A673 (cell line): ENCODE results near the gene NCBP2. TPM values are rescaled to one million over a fixed set of nuclear protein-coding genes. Genes with fewer than 3 reads are reported as not detected.

Experiments
- BruUV-seq: library from RNA; stranded (reverse); fragments of 400-500 nt; replicated peaks from 2 replicates; lab custom pipeline; 2021; lab: Mats Ljungman, UMichigan
- CTCF ChIA-PET: fragments of 300-600 bp; sonication (Branson Sonifier 250); formaldehyde crosslinking; loops from one replicate; lab custom pipeline; 2022; ENCODE audit warnings: antibody characterized with exemption; lab: Charles Lee
- POLR2A ChIA-PET: fragments of 300-600 bp; sonication (Branson Sonifier 250); formaldehyde crosslinking; loops from one replicate; lab custom pipeline; 2022; ENCODE audit warnings: antibody characterized with exemption; ENCODE audit not compliant: low non-redundant PET; lab: Charles Lee
- DNase-seq: peaks from one replicate; pipeline ENCODE4 v3.0.0-alpha.2; 2015; ENCODE audit warnings: low spot score
- H3K27ac ChIP-seq: fragments of 200-600 bp; sonication (generic); 2 replicates; pipeline ENCODE4 v1.5.1; 2016; ENCODE audit warnings: mixed run types, low read depth, mild to moderate bottlenecking, mixed read lengths, antibody characterized with exemption, low read length; ENCODE audit not compliant: poor library complexity, severe bottlenecking
- H3K27me3 ChIP-seq: fragments of 200-600 bp; sonication (generic); replicated peaks from 2 replicates; pipeline ENCODE4 v1.6.1; 2017; ENCODE audit warnings: mixed run types, low read depth, mild to moderate bottlenecking, mixed read lengths, antibody characterized with exemption, low read length; ENCODE audit not compliant: insufficient read depth, poor library complexity
- H3K36me3 ChIP-seq: fragments of 200-600 bp; sonication (generic); 2 replicates; pipeline ENCODE4 v1.6.1; 2016; ENCODE audit warnings: mixed run types, mild to moderate bottlenecking, mixed read lengths, antibody characterized with exemption, low read length; ENCODE audit not compliant: insufficient read depth, poor library complexity, severe bottlenecking
- H3K4me1 ChIP-seq: fragments of 200-600 bp; sonication (generic); 2 replicates; pipeline ENCODE4 v1.6.1; 2017; ENCODE audit warnings: mixed run types, mild to moderate bottlenecking, mixed read lengths, antibody characterized with exemption, low read length; ENCODE audit not compliant: insufficient read depth, poor library complexity, severe bottlenecking
- H3K4me3 ChIP-seq: fragments of 200-600 bp; sonication (generic); 2 replicates; pipeline ENCODE4 v1.5.1; 2016; ENCODE audit warnings: low read depth, mixed run types, mild to moderate bottlenecking, mixed read lengths, low read length; ENCODE audit not compliant: poor library complexity, severe bottlenecking
- H3K9me3 ChIP-seq: fragments of 200-600 bp; sonication (generic); 2 replicates; pipeline ENCODE4 v1.6.1; 2016; ENCODE audit warnings: mixed run types, low read depth, mild to moderate bottlenecking, mixed read lengths, antibody characterized with exemption, low read length; ENCODE audit not compliant: poor library complexity, severe bottlenecking
- EZH2 ChIP-seq: fragments of 200-600 bp; sonication (generic); IDR thresholded peaks from 2 replicates; pipeline ENCODE4 v1.6.1; 2017; ENCODE audit warnings: borderline replicate concordance, low read depth, mild to moderate bottlenecking, mixed read lengths, antibody characterized with exemption, low read length; ENCODE audit not compliant: poor library complexity, severe bottlenecking
- intact Hi-C: fragments of 100-400 bp; cut with micrococcal nuclease; formaldehyde crosslinking; loops from one replicate; pipeline ENCODE4 v1.10.0; 2022; ENCODE audit not compliant: unreplicated experiment
- total RNA-seq: library from RNA; stranded (reverse); gene quantifications from 2 replicates; pipeline ENCODE4 v1.2.3, GENCODE V29; 2021
- TF ChIP-seq, protein P1 (sequence below): fragments of 300-800, 200-600 bp; sonication (generic); conservative IDR thresholded peaks from 2 replicates; pipeline ENCODE4 v1.5.1; 2017; ENCODE audit warnings: low read depth, mild to moderate bottlenecking, antibody characterized with exemption, low read length, moderate library complexity, mixed read lengths

The NCBP2 gene
- total RNA-seq, 1 experiment from 2014 or later: 93.7 TPM

- H3K27ac ChIP-seq: no peak overlapping the region
- H3K9me3 ChIP-seq: no peaks in the 10 kb centered on the region
- BruUV-seq: no TSS peak
- no peak for DNase-seq
- ChIA-PET CTCF (no interaction called here), POLR2A (no interaction called here)
- H3K4me3 ChIP-seq: no peak overlapping the region
- no peak for TF ChIP-seq EZH2
- TF ChIP-seq, protein P1, sequence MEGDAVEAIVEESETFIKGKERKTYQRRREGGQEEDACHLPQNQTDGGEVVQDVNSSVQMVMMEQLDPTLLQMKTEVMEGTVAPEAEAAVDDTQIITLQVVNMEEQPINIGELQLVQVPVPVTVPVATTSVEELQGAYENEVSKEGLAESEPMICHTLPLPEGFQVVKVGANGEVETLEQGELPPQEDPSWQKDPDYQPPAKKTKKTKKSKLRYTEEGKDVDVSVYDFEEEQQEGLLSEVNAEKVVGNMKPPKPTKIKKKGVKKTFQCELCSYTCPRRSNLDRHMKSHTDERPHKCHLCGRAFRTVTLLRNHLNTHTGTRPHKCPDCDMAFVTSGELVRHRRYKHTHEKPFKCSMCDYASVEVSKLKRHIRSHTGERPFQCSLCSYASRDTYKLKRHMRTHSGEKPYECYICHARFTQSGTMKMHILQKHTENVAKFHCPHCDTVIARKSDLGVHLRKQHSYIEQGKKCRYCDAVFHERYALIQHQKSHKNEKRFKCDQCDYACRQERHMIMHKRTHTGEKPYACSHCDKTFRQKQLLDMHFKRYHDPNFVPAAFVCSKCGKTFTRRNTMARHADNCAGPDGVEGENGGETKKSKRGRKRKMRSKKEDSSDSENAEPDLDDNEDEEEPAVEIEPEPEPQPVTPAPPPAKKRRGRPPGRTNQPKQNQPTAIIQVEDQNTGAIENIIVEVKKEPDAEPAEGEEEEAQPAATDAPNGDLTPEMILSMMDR: no peak
- no peaks in the 10 kb centered on the region for H3K27me3 ChIP-seq
- H3K4me1 ChIP-seq: no peaks in the 10 kb centered on the region
- no peaks in the 10 kb centered on the region for H3K36me3 ChIP-seq
- intact Hi-C loops: loop anchor here (10.0 kb wide), 1 partner anchor 428 kb away; no protein-coding TSS in a partner anchor
Measured at GRCh38 chr3:196962108-196962929, 20.0 kb upstream of the NCBP2 start.

DNA sequence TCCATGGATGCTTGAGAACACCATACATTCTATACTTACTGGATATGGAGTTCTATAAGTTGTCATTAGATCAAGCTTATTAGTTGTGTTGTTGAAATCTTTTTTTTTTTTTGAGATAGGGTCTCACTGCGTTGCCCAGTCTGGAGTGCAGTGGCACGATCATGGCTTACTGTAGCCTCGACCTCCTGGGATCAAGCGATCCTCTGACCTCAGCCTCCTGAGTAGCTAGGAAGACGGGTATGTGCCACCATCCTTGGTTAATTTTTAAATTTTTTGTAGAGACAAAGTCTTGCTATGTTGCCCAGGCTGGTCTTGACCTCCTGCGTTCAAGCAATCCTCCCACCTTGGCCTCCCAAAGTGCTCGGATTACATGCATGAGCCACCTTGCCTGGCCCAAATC is 12.5 kb upstream of the NCBP2 start:
- no TSS peak for BruUV-seq
- ChIA-PET POLR2A (no interaction called here), CTCF (interaction anchor here (0.6 to 0.7 kb wide), 2 partner anchors 32 to 603 kb away, joined by 4 to 7 read pairs; no protein-coding TSS in a partner anchor)
- Histone ChIP-seq H3K9me3 (no peaks in the 10 kb centered on the region), H3K27me3 (no peaks in the 10 kb centered on the region), H3K4me3 (no peak overlapping the region), H3K4me1 (no peaks in the 10 kb centered on the region), H3K27ac (no peak overlapping the region), H3K36me3 (no peaks in the 10 kb centered on the region)
- intact Hi-C loops: no loop called here
- no peak for DNase-seq
- no peak for TF ChIP-seq EZH2
- TF ChIP-seq, protein P1: no peak

DNA sequence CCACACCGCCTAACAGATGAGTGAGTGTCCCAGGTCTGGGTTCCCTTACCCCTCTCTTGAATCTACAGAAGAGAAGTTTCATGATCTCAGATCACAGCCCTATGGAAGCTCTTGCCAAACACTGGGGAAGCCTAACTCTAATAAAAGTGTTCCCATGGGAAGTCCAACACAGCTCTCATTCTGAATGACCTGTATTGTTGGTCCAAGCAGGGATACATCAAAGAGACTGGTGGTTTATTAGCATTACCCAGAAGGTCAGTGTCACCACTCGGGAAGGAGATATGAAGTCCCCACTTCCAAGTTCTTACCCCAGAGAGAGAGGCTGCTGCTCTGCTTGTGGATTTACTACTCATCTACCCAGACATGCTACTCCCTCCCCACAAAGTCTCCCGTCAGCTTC is 9.0 kb upstream of the NCBP2 start:
- no peak for DNase-seq
- ChIA-PET CTCF (no interaction called here), POLR2A (interaction anchor here (0.6 kb wide), 1 partner anchor 498 kb away, joined by 13 read pairs; no protein-coding TSS in a partner anchor)
- Histone ChIP-seq H3K36me3 (no peaks in the 10 kb centered on the region), H3K27ac (no peak overlapping the region), H3K4me3 (no peak overlapping the region), H3K9me3 (no peaks in the 10 kb centered on the region), H3K27me3 (no peaks in the 10 kb centered on the region), H3K4me1 (no peaks in the 10 kb centered on the region)
- no TSS peak for BruUV-seq
- TF ChIP-seq, protein P1: no peak
- no peak for TF ChIP-seq EZH2
- intact Hi-C loops: no loop called here
